GM12878 (cell line): ENCODE results near the gene FGD6. TPM values are rescaled to one million over a fixed set of nuclear protein-coding genes. Genes with fewer than 3 reads are reported as not detected.

Experiments
- CEBPB ChIP-seq, 2 experiments: fragments of 150-350 bp in 1 of 2; IDR thresholded peaks; 2 replicates each; pipeline ENCODE4 v1.6.1; 2012 to 2014; ENCODE audit warnings: low read depth in 2 of 2, low read length in 2 of 2, borderline replicate concordance in 1 of 2, inconsistent platforms in 1 of 2
- ETV6 ChIP-seq, 2 experiments: fragments of 450-650 bp in 1 of 2; IDR thresholded peaks in 1 of 2; conservative IDR thresholded peaks in 1 of 2; 2 replicates each; pipeline ENCODE4 v1.6.1; 2014; ENCODE audit warnings: antibody characterized with exemption in 1 of 2, borderline replicate concordance in 1 of 2, low read depth in 1 of 2, mild to moderate bottlenecking in 1 of 2, moderate library complexity in 1 of 2
- HSF1 ChIP-seq: fragments of 150-350 bp; IDR thresholded peaks from 2 replicates; pipeline ENCODE4 v1.6.1; 2014; ENCODE audit warnings: mild to moderate bottlenecking, low read depth, low read length
- JUNB ChIP-seq: IDR thresholded peaks from 2 replicates; pipeline ENCODE4 v1.6.1; 2016; ENCODE audit warnings: antibody characterized with exemption, mild to moderate bottlenecking
- LARP7 ChIP-seq: fragments of 450-650 bp; IDR thresholded peaks from 2 replicates; pipeline ENCODE4 v1.6.1; 2017; ENCODE audit warnings: mild to moderate bottlenecking
- MEF2A ChIP-seq: IDR thresholded peaks from 2 replicates; pipeline ENCODE4 v1.6.1; 2011; ENCODE audit warnings: low read depth, mild to moderate bottlenecking, low read length, moderate library complexity; ENCODE audit not compliant: insufficient read depth
- MTA2 ChIP-seq: fragments of 450-650 bp; IDR thresholded peaks from 2 replicates; pipeline ENCODE4 v1.6.1; 2016; ENCODE audit warnings: low read depth, mild to moderate bottlenecking, moderate library complexity
- MTA3 ChIP-seq: IDR thresholded peaks from 2 replicates; pipeline ENCODE4 v1.6.1; 2012; ENCODE audit warnings: low read length, inconsistent platforms, borderline replicate concordance
- NFXL1 ChIP-seq: fragments of 450-650 bp; IDR thresholded peaks from 2 replicates; pipeline ENCODE4 v1.6.1; 2017; ENCODE audit warnings: antibody characterized with exemption, mild to moderate bottlenecking, borderline replicate concordance
- NRF1 ChIP-seq: conservative IDR thresholded peaks from 2 replicates; pipeline ENCODE4 v1.6.1; 2011; ENCODE audit warnings: mild to moderate bottlenecking, low read depth, low read length, improper control_type of control experiment
- POLR2A ChIP-seq: IDR thresholded peaks from 2 replicates; pipeline ENCODE4 v1.6.1; 2011; ENCODE audit warnings: low read depth, mild to moderate bottlenecking, low read length
- RAD51 ChIP-seq: fragments of 450-650 bp; IDR thresholded peaks from 2 replicates; pipeline ENCODE4 v1.6.1; 2016; ENCODE audit warnings: moderate library complexity, mild to moderate bottlenecking, inconsistent platforms
- SIX5 ChIP-seq: IDR thresholded peaks from 2 replicates; pipeline ENCODE4 v1.6.1; 2011; ENCODE audit warnings: mild to moderate bottlenecking, low read depth, low read length, moderate library complexity; ENCODE audit not compliant: severe bottlenecking
- TCF3 ChIP-seq: IDR thresholded peaks from 2 replicates; pipeline ENCODE4 v1.6.1; 2012; ENCODE audit warnings: low read depth, mild to moderate bottlenecking, low read length, borderline replicate concordance; ENCODE audit not compliant: insufficient read depth
- ZBTB33 ChIP-seq: fragments of 450-650 bp; IDR thresholded peaks from 2 replicates; pipeline ENCODE4 v1.6.1; 2017; ENCODE audit warnings: mild to moderate bottlenecking
- ZNF207 ChIP-seq: fragments of 450-650 bp; IDR thresholded peaks from 2 replicates; pipeline ENCODE4 v1.6.1; 2014; ENCODE audit warnings: antibody characterized with exemption, mild to moderate bottlenecking, borderline replicate concordance
- ZSCAN29 ChIP-seq: fragments of 450-650 bp; IDR thresholded peaks from 2 replicates; pipeline ENCODE4 v1.6.1; 2017; ENCODE audit warnings: mild to moderate bottlenecking, moderate library complexity
- polyA plus RNA-seq, 11 experiments: library from polyadenylated mRNA; depleted of rRNA in 4 of 11; unstranded in 6 of 11; stranded (reverse) in 5 of 11; fragments of >200 nt; fragmentation: Nextera tagmentation in 4 of 11; fragmentation: Illumina TruSeq in 1 of 11; extraction: Ambion mirVana in 4 of 11; extraction: Trizol in 1 of 11; gene quantifications; 1 replicate in 1 of 11; 2 replicates in 10 of 11; pipeline versions ENCODE4 v1.2.1 to v1.2.3, GENCODE V29; 2011 to 2016; ENCODE audit warnings: inconsistent platforms in 2 of 11, missing spikeins in 2 of 11, low read depth in 1 of 11
- total RNA-seq, 4 experiments: library from RNA; depleted of rRNA in 3 of 4; stranded (reverse); fragments of >200 nt in 3 of 4; fragmentation: Illumina TruSeq in 1 of 4; extraction: Trizol in 1 of 4; gene quantifications; 2 replicates each; pipeline versions ENCODE4 v1.2.1 to v1.2.3, GENCODE V29; 2013 to 2021
- TF ChIP-seq, protein P1 (sequence below): IDR thresholded peaks from 2 replicates; pipeline ENCODE4 v1.6.1; 2012; ENCODE audit warnings: mild to moderate bottlenecking, low read depth, low read length
- TF ChIP-seq, protein P2 (sequence below): IDR thresholded peaks from 2 replicates; pipeline ENCODE4 v1.6.1; 2011; ENCODE audit warnings: low read depth, mild to moderate bottlenecking, low read length, moderate library complexity, borderline replicate concordance; ENCODE audit errors: extremely low read depth
- TF ChIP-seq, protein P3 (sequence below): IDR thresholded peaks from 2 replicates; pipeline ENCODE4 v1.6.1; 2011; ENCODE audit warnings: borderline replicate concordance, low read depth, mild to moderate bottlenecking, moderate library complexity, low read length; ENCODE audit not compliant: insufficient read depth, poor library complexity, severe bottlenecking

Gene FGD6
- total and polyA plus RNA-seq, 10 of the 15 experiments (the other 5 are each of a cell fraction or from before 2014, with no cell fraction given) = 2.4 to 15.5 (median 8.9) TPM

GRCh38 chr12:95218150-95219133 is 1.2 kb upstream of the FGD6 start (continued):
- TF ChIP-seq NRF1 (no peak), LARP7 (no peak), TCF3 (no peak), CEBPB (IDR thresholded peaks at IDR 0.05; ENCODE audit: borderline replicate concordance in 1 of 2, low read depth in 2 of 2, low read length in 2 of 2) (no peak), MTA3 (0 out of 2 replicates have a peak, but pooled peaks have one; percentile 47), ZBTB33 (no peak), RAD51 (0 out of 2 replicates have a peak, but pooled peaks have one; percentile 14), MTA2 (no peak), ZSCAN29 (no peak; the same call in 1 of the 2 replicates), JUNB (no peak), ZNF207 (no peak), NFXL1 (no peak), ETV6 (conservative IDR thresholded peaks at IDR 0.05 in 1 of 2, IDR thresholded peaks at IDR 0.05 in 1 of 2; ENCODE audit: borderline replicate concordance in 1 of 2, low read depth in 1 of 2) (no peak), SIX5 (no peak), POLR2A (no peak), HSF1 (no peak), MEF2A (peak; percentile 32; the same call in 1 of the 2 replicates)
- TF ChIP-seq, protein P1, sequence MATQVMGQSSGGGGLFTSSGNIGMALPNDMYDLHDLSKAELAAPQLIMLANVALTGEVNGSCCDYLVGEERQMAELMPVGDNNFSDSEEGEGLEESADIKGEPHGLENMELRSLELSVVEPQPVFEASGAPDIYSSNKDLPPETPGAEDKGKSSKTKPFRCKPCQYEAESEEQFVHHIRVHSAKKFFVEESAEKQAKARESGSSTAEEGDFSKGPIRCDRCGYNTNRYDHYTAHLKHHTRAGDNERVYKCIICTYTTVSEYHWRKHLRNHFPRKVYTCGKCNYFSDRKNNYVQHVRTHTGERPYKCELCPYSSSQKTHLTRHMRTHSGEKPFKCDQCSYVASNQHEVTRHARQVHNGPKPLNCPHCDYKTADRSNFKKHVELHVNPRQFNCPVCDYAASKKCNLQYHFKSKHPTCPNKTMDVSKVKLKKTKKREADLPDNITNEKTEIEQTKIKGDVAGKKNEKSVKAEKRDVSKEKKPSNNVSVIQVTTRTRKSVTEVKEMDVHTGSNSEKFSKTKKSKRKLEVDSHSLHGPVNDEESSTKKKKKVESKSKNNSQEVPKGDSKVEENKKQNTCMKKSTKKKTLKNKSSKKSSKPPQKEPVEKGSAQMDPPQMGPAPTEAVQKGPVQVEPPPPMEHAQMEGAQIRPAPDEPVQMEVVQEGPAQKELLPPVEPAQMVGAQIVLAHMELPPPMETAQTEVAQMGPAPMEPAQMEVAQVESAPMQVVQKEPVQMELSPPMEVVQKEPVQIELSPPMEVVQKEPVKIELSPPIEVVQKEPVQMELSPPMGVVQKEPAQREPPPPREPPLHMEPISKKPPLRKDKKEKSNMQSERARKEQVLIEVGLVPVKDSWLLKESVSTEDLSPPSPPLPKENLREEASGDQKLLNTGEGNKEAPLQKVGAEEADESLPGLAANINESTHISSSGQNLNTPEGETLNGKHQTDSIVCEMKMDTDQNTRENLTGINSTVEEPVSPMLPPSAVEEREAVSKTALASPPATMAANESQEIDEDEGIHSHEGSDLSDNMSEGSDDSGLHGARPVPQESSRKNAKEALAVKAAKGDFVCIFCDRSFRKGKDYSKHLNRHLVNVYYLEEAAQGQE = no peak
- TF ChIP-seq, protein P2, sequence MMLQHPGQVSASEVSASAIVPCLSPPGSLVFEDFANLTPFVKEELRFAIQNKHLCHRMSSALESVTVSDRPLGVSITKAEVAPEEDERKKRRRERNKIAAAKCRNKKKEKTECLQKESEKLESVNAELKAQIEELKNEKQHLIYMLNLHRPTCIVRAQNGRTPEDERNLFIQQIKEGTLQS = no peak
- TF ChIP-seq, protein P3, sequence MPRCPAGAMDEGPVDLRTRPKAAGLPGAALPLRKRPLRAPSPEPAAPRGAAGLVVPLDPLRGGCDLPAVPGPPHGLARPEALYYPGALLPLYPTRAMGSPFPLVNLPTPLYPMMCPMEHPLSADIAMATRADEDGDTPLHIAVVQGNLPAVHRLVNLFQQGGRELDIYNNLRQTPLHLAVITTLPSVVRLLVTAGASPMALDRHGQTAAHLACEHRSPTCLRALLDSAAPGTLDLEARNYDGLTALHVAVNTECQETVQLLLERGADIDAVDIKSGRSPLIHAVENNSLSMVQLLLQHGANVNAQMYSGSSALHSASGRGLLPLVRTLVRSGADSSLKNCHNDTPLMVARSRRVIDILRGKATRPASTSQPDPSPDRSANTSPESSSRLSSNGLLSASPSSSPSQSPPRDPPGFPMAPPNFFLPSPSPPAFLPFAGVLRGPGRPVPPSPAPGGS = no peak
